HPDE6-E6E7 (cell line): Measurements from ENCODE around the gene PLXNB3.

ENCODE experiments used
- DNase-seq: peaks from one replicate; pipeline ENCODE4 v3.0.0; 2011; ENCODE audit warnings: missing footprints; ENCODE audit errors: extremely low spot score

The PLXNB3 gene

DNA sequence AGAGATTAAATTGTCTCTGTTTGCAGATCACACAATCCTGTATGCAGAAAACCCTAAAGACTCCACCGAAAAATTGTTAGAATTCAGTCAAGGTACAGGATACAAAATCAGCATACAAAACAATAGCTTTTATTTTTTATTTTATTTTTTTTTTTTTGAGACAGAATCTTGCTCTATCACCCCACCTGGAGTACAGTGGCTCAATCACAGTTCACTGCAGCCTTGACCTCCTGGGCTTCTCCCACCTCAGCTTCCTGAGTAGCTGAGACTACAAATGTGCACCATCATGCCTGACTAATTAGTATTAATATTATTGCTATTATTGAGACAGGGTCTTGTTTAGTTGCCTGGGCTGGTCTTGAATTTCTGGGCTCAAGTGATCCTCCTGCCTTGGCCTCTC, 8.9 kb upstream of the PLXNB3 start:
- DNase-seq: no peak

DNA sequence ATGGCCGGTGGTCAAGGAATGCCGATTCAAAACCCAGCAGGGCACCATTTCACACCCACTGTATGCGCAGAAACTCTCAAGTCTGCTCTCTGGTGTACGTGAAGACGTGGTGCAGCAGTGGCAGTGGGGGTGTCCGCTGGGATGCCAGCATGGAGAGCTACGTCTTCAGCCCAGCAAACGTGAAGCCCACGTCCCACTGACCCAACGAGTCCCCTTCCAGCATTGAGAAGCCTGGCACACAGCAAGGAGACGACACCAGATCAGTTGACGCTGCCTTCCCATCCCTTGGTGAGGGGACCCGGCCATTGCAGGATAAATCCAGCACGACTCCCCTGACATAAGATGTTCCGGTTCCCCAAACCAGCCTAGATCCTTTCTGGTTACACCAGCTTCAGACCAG, 2.2 kb upstream of the PLXNB3 start:
- no peak for DNase-seq

DNA sequence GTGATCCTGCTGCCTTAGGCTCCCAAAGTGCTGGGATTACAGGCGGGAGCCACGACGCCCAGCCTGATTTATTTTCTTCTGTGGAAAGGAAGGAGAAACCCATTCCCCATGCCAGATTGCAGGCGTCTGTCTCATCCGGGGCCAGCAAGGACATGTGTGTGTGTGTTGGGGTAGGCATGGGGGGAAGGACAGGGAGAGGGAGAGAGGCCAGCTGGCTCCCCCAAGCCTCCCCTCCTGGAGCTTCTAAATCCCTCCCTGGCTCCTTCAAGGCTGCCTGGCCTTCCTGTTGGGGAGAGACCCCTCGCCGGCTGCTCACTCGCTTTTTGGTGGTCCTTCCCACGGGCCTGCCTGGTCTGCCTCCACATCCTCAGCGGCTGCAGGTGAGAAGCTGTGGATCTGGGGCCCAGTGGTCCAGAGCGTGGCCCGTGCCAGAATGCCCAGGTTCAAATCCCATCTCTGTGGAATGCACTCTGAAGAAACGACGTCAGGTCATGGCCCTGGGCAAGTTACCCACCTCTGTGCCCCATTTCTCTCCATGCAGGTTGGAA, 1.3 kb upstream of the PLXNB3 start:
- DNase-seq: no peak

DNA sequence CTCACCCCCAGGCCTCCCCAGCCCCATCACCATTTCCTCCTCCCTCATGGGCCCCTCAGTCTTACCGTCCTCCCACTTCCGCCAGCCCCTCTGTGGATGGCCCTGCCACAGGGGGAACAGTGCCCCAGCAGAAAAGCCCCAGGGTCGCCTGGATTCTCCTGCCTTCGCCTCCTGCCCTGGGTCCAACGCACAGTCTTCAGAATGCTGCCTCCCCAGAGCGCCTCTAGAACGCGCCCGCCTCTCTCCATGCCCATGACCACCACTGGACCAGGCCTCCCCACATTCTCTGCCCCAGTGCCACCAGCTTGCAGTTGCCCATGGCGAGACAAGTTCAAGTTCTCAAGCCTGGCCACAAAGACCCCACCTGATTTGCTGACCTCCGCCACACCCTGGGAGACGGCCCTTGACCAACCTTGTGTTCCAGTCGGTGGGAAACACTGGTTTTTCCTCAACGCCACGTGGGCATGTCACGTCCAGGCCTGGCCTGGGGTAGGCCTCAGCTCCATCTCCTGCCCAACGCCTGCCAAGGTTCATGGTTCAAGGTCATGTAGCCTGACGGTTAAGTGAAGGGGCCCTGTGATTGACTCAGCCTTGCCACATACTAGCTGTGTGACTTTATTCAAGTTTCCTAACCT, 634 bp upstream of the PLXNB3 start:
- no peak for DNase-seq

DNA sequence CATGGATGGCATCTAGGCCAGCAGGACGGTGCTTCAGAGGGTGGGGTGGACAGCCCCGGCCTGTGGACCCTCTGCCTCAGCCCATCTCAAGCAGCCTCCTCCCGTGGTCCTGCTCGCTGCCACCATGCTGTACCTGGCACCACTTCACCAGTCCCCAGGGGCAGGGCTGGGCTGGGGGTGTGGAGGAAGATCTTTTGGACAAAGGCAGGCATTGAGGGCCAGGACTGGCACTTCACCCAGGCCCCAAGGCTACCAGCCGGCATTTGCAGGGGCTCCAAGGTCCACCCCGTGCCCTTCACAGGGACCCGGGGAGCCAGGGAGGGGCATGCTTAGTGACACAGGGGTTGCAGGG, 713 bp downstream of the PLXNB3 start:
- no peak for DNase-seq

DNA sequence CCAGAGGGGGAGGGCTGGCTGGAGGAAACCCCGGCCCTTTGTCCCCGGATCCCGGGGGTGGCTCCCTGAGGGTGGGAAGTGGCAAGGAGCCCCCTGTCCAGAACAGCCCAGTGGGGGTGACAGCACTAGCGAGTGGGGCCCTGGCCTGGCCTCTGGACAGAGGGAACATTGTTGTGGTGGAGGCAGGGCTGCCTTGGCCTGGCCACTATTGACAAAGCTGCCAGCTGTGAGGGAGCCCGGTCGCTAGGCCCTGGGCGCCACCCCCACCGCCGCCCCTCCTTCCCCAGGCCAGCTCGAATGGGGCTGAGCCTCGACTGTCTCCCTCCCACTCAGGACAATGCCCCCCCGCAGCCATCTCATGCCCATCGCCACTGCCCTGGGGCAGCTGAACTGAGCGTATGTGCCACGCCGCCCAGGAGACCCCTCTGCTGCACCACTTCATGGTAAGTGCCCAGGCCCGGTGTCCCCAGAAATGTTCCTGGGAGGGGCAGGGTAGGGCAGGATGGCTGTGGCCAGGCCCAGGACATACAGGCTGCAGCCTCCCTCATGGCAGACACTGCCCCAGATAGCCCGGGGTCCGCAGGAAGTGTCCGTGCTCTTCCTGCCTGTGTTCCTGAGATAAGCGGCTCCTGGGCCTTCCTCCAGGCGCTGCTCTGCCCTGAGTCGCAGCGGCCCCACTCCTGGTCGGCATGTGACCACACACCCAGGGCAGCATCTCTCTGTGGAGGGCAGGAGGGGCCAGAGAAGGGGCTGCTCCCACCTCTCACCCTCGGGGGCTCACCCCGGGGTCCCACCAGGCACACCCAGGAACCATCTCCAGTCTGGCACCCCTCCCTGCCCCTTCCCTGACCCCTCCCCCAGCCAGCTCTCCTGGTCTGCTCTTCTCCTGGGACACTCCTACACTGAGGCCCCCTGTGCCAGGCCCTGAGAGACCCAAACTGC, 1.4 kb downstream of the PLXNB3 start:
- no peak for DNase-seq

DNA sequence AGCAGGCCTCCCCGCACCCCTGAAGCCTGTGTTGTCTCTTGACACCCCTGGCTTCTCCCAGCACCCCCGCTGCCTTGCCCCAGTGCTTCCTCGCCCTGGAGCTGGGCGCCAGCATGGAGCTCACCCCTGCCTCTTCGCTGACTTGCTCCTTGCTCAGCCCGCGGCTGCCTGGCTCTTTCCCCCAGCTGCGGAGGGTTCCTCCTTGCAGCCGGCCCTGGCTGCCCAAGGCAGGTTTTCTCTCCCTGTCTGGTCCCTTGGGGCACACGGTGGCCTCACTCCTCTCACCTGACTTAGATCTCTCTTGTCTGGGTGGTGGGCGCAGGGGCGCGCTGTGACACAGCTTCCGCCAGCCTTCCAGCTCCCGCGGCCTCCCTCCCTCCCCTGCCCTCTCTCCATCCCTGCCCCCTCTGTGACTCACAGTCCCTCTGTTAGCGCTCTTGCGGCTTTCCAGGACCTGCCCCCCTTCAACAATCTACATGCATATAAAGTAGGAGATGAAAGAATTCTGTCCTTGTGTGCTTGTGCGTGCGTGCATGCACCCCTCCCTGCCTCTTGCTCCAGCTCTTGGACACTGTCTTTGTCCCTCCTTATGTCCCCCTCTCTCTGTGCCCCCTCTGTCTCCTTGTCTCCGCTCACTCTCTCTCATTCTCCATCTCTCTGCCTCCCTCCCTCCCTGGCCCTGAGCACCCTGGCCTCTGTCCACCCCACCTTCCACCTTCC, 2.2 kb downstream of the PLXNB3 start:
- peak; percentile 70 for DNase-seq

DNA sequence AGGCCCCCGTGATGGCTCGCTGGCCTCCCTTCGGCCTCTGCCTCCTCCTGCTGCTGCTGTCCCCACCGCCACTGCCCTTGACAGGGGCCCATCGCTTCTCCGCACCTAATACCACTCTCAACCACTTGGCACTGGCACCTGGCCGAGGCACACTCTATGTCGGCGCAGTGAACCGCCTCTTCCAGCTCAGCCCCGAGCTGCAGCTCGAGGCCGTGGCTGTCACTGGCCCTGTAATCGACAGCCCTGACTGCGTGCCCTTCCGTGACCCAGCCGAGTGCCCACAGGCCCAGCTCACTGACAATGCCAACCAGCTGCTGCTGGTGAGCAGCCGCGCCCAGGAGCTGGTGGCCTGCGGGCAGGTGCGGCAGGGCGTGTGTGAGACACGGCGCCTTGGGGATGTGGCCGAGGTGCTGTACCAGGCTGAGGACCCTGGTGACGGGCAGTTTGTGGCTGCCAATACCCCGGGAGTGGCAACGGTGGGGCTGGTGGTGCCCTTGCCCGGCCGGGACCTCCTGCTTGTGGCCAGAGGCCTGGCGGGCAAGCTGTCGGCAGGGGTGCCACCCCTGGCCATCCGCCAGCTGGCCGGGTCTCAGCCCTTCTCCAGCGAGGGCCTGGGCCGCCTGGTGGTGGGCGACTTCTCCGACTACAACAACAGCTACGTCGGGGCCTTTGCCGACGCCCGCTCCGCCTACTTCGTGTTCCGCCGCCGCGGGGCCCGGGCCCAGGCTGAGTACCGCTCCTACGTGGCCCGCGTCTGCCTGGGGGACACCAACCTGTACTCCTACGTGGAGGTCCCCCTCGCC, 3.0 kb downstream of the PLXNB3 start:
- no peak for DNase-seq

DNA sequence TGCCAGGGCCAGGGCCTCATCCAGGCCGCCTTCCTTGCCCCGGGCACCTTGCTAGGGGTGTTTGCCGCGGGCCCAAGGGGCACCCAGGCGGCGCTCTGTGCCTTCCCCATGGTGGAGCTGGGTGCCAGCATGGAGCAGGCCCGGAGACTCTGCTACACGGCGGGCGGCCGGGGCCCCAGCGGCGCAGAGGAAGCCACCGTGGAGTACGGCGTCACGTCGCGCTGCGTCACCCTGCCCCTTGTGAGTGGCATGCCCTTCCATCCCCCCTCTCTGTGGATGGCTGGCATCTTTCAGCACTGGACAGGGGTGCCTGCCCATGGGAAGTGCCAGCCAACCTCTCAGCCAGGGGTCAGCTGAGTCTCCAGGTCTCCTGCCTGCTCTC, 3.6 kb downstream of the PLXNB3 start:
- no peak for DNase-seq

DNA sequence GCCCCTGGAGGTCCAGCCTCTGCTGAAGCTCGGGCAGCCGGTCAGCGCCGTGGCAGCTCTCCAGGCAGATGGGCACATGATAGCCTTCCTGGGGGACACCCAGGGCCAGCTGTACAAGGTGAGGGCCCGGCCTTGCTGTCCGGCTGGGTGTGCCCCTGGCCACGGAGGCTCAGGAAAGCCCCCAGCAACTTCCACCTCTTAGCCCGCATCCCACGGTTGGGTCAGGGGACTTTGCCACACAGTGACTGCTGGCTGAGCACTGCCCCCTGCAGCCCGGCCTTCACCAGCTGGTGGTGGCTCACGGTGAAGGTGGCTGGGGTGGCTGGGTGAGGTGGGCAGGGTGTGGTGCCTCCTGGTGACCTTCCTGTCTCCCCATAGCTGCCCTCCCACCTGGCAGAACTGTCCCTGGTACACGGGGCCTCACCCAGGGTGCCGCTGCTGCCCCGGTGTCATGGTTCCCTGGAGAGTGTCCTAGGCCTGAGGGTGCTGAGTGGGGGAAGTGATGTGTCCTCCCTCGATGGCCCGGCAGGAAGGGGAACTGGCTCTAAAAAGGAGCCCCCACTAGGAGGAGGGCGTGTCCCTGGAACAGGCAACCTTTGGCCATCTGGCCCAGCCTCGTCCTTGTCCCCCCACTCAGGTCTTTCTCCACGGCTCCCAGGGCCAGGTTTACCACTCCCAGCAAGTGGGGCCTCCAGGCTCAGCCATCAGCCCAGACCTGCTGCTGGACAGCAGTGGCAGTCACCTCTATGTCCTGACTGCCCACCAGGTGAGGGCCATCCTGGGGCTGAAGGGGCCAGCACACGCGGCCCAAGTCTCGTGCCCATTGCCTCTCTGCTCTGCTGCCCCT, 4.5 kb downstream of the PLXNB3 start:
- DNase-seq: no peak

DNA sequence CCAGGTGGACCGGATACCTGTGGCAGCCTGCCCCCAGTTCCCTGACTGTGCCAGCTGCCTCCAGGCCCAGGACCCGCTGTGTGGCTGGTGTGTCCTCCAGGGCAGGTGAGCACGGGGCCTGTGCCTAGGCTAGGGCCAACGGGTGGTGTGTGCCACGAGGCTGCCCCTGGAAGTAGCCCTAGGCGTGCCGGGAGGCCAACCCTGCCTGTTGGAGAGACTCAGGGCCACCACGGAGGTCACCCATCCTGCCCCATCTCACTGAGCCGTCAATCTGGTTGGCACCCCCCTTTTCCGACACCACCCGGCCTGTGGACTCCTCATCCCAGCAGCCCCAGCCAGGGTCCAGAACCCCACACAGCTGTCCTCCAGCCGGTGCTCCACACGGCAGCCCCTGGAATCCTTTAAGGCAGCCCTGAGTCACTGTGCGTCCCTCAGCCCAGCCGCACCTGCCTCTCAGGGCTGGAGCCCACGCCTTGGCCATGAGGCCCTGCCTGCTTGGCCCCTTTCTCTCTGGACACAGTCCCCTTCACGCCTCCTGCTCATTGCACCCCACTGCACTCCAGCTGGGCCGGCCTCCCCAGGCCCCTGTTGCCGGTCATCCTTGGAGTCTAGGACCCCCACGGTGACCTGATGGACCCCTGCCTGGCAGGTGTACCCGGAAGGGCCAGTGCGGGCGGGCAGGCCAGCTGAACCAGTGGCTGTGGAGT, 5.3 kb downstream of the PLXNB3 start:
- no peak for DNase-seq

DNA sequence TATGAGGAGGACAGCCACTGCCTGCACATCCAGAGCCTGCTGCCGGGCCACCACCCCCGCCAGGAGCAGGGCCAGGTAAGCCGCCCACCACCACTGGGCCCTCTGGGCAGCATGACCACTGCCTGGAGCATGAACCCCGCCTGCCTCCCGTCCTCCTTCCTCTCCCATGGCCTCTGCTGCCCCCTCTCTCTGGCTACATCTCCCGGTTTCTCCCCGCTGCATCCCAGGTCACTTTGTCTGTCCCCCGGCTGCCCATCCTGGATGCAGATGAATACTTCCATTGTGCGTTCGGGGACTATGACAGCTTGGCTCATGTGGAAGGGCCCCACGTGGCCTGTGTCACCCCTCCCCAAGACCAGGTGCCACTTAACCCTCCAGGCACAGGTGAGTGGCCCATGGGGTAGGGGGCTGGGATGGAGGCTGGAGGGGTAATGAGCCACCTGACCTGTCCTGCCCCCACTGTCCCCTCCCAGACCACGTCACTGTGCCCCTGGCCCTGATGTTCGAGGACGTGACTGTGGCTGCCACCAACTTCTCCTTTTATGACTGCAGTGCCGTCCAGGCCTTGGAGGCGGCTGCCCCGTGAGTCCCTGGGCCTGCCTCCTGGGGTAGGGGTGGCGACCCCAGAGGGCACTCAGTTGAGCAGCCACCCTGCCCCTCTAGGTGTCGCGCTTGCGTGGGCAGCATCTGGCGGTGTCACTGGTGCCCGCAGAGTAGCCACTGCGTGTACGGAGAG, 6.0 kb downstream of the PLXNB3 start:
- DNase-seq: no peak

DNA sequence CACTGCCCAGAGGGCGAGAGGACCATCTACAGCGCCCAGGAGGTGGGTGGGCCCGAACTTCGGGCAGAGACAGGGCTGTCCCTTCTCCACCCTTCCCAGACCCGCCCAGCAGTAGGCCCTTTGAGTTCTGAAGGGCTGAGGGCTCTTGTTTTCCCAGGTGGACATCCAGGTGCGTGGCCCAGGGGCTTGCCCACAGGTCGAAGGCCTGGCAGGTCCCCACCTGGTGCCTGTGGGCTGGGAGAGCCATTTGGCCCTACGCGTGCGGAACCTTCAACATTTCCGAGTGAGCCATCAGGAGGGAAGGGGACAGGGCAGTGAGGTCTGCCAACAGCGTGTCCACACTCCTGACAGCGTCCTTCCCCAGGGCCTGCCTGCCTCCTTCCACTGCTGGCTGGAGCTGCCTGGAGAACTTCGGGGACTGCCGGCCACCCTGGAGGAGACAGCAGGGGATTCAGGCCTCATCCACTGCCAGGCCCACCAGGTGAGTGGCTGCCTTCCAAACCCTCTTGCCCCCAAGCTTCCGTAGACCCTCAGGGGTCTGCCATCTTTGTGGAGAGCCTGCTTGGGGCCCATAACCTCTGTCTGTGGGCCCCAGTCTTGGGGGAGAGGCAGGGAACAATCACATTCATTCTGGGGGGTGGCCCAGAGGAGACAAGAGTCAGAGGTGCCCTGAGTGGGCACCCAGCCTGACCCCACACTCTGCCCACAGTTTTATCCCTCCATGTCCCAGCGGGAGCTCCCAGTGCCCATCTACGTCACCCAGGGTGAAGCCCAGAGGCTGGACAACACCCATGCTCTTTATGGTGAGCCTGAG, 6.8 kb downstream of the PLXNB3 start:
- no peak for DNase-seq

DNA sequence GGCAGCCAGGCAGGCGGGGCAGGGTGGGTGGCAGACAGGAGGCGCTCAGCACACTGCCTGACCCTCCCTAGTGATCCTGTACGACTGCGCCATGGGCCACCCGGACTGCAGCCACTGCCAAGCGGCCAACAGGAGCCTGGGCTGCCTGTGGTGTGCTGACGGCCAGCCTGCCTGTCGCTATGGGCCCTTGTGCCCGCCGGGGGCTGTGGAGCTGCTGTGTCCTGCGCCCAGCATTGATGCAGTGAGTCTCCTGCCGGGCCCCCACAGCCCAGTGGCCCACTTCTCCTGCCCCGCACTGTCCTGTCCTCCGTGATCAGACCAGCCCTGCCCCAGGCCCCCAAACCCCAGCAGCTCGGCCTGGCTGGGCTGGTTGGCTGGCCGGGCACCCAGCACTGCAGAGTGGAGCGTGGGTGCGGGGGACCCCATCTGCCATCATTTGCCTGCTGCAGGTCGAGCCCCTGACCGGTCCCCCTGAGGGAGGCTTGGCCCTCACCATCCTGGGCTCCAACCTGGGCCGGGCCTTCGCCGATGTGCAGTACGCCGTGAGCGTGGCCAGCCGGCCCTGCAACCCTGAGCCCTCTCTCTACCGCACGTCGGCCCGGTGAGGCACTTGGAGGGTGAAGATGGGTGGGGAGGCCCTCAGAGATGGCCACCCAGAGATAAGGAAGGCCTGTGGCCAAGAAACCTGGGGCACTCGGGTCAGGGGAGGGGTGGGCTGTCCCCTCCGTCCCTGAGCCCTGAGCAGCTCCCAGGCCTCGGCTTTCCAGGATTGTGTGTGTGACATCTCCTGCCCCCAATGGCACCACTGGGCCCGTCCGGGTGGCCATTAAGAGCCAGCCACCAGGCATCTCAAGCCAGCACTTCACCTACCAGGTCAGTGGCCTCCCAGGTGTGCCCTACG, 7.6 kb downstream of the PLXNB3 start:
- DNase-seq: no peak

DNA sequence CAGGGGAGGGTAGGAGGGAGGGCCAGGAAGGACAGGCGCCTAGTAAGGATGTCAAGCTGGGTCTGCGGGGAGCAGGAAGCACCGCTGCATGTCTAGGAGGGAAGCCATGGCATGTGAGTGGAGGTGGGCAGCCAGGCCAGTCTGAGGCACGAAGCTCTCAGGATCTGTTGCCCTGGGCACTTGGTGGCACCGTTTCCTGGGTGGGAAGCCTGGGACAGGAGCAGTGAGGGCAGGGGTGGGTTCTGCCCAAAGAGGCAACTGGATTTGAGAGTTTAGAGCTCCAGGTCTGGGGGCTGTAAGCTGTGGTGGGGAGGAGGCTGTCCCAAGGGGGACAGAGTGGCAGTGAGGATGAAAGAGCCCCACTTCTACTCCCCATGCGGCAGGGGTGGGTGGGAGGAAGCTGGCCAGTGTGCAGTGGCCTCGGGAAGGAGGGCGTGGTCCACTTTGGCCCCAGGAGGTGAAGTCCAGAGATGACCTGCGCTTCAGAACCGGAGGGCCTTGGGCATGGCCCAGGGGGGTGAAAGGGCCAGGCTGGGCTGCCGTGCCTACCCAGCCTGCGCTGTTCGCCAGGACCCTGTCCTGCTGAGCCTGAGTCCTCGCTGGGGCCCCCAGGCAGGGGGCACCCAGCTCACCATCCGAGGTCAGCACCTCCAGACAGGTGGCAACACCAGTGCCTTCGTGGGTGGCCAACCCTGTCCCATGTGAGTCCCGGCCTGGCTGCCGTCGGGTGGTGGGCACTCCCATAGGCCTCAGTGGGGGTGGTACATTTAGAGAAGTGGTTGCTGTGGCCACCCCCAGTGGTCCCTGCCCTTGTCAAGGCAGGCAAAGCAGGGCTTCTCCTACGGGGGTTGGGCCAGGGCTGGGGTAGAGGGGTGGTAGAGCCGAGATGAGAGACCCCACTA, 8.5 kb downstream of the PLXNB3 start:
- DNase-seq: no peak

DNA sequence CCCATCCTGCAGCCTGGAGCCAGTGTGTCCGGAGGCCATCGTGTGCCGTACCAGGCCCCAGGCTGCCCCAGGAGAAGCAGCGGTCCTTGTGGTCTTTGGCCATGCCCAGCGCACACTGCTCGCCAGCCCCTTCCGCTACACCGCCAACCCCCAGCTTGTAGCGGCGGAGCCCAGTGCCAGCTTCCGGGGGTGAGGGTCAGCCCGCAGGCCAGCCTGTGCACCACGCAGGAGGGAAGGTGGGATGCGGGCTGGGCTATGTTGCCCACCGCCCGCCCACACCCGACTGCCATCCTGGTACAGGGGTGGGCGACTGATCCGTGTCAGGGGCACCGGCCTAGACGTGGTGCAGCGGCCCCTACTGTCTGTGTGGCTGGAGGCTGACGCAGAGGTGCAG, 9.2 kb downstream of the PLXNB3 start:
- DNase-seq: no peak
